Psoas muscle (tissue), 8 donors: ENCODE results near the gene NLGN1. TPM values are rescaled to one million over a fixed set of nuclear protein-coding genes. Genes with fewer than 3 reads are reported as not detected.

Source experiments
- ATAC-seq, 4 donors: fragments of 200-7000 bp; cut with Tn5 transposase; one replicate each; pipeline ENCODE4 v1.9.1; 2020; ENCODE audit warnings: moderate library complexity in 3 of 4, mild to moderate bottlenecking in 2 of 4
- DNase-seq, 2 donors: peaks; one replicate each; pipeline ENCODE4 v3.0.0-alpha.2; 2020
- H3K27ac ChIP-seq: fragments of 200-600 bp; one replicate; pipeline ENCODE4 v1.8.0; 2022
- H3K27me3 ChIP-seq, 3 donors: fragments of 200-600 bp in 1 of 3; one replicate each; pipeline versions ENCODE4 v1.6.1 to v1.8.0; 2013 to 2022; ENCODE audit warnings: low read length in 2 of 3, mild to moderate bottlenecking in 2 of 3, moderate library complexity in 1 of 3; ENCODE audit not compliant: insufficient read depth in 3 of 3
- H3K36me3 ChIP-seq, 2 donors: fragments of 200-600 bp in 1 of 2; one replicate each; pipeline versions ENCODE4 v1.6.1 to v1.8.0; 2013 to 2022; ENCODE audit warnings: low read depth in 1 of 2, mild to moderate bottlenecking in 1 of 2, moderate library complexity in 1 of 2; ENCODE audit not compliant: insufficient read depth in 1 of 2
- H3K4me1 ChIP-seq: fragments of 200-600 bp; one replicate; pipeline ENCODE4 v1.8.0; 2022
- H3K4me3 ChIP-seq: fragments of 200-600 bp; one replicate; pipeline ENCODE4 v1.8.0; 2022; ENCODE audit warnings: mild to moderate bottlenecking
- H3K9me3 ChIP-seq: fragments of 200-600 bp; one replicate; pipeline ENCODE4 v1.8.0; 2022
- CTCF ChIP-seq: fragments of 200-600 bp; IDR thresholded peaks from one replicate; pipeline ENCODE4 v1.8.0; 2022; ENCODE audit warnings: antibody characterized with exemption
- WGBS, 3 donors: extraction: QIAGEN DNeasy Blood & Tissue Kit; methylation state at CpG; one replicate each; pipeline versions ENCODE4 v1.1.6 to v1.1.7; 2013; 5-methylcytosine and 5-hydroxymethylcytosine counted together
- intact Hi-C, 2 donors: fragments of 100-400 bp; cut with DNase I; formaldehyde crosslinking; loops; one replicate each; pipeline versions ENCODE4 v1.11.0 to v1.14.2; 2022
- polyA plus RNA-seq, 3 donors: library from polyadenylated mRNA; stranded (reverse); fragments of 200-250 nt; gene quantifications; one replicate each; pipeline ENCODE4 v1.2.3, GENCODE V29; 2013
- total RNA-seq, 4 donors: library from RNA; stranded (reverse); fragmentation: NEBNext Ultra II Directional in 2 of 4; extraction: Animal tissue kit (Norgen Biotek cat#: 25700) in 2 of 4; gene quantifications; one replicate each; pipeline versions ENCODE4 v1.2.1 to v1.2.4, GENCODE V29; 2021 to 2023
- donor health status: healthy with polysubstance abuse.
- donor health status: DM: no; HTN: no; CAD: no; lungs with moderate emphysema.
- donor health status: Bipolar disorder and iron deficiency.
- donor health status: healthy.
- donor health status: DM: yes; HTN: yes; CAD: no.
- donor health status: DM: no; HTN: no; CAD: no.
- donor health status: DM: no; HTN: no; CAD: no.
- donor health status: DM: yes; HTN: yes; CAD: no.

Gene NLGN1
- total and polyA plus RNA-seq, 7 donors, result 0.04 to 1.0 (median 0.54) TPM

GRCh38 chr3:173893066-173893465, 495.5 kb downstream of the NLGN1 start:
- no peak for TF ChIP-seq CTCF
- Histone ChIP-seq H3K4me3 (no peak overlapping the region), H3K36me3 (no peaks in the 10 kb centered on the region), H3K27ac (no peak overlapping the region), H3K27me3 (no peaks in the 10 kb centered on the region), H3K9me3 (no peaks in the 10 kb centered on the region), H3K4me1 (no peaks in the 10 kb centered on the region)
- DNase-seq (no peak), ATAC-seq (no peak)
- WGBS, 3 donors, result 90% methylated on average over 4 of the region's 4 CpGs
- intact Hi-C loops, result no loop called here

GRCh38 chr3:173893835-173894234, 496.3 kb downstream of the NLGN1 start:
- TF ChIP-seq CTCF, result no peak
- DNase-seq (no peak), ATAC-seq (no peak)

GRCh38 chr3:173897631-173898030, 500.1 kb downstream of the NLGN1 start:
- intact Hi-C loops, result no loop called here
- TF ChIP-seq CTCF, result no peak
- Histone ChIP-seq H3K9me3 (no peaks in the 10 kb centered on the region), H3K27ac (no peak overlapping the region), H3K36me3 (no peaks in the 10 kb centered on the region), H3K4me3 (no peak overlapping the region), H3K27me3 (no peaks in the 10 kb centered on the region), H3K4me1 (no peaks in the 10 kb centered on the region)
- DNase-seq (no peak), ATAC-seq (no peak)

More at GRCh38 chr3:173893835-173894234, 496.3 kb downstream of the NLGN1 start:
- WGBS, 3 donors, result 83 to 86% (median 83%) methylated on average over 2 of the region's 2 CpGs
- Histone ChIP-seq H3K27me3 (no peaks in the 10 kb centered on the region), H3K36me3 (no peaks in the 10 kb centered on the region), H3K4me3 (no peak overlapping the region), H3K9me3 (no peaks in the 10 kb centered on the region), H3K4me1 (no peaks in the 10 kb centered on the region), H3K27ac (no peak overlapping the region)
- intact Hi-C loops, result no loop called here

GRCh38 chr3:173901649-173902048, 504.1 kb downstream of the NLGN1 start:
- Histone ChIP-seq H3K36me3 (no peaks in the 10 kb centered on the region), H3K27ac (no peak overlapping the region), H3K9me3 (no peaks in the 10 kb centered on the region), H3K4me1 (no peaks in the 10 kb centered on the region), H3K27me3 (no peaks in the 10 kb centered on the region), H3K4me3 (no peak overlapping the region)
- DNase-seq (no peak), ATAC-seq (no peak)
- intact Hi-C loops, result no loop called here
- no peak for TF ChIP-seq CTCF
- 45 to 59% (median 56%) methylated on average over 2 of the region's 2 CpGs for WGBS, 3 donors

- H3K27ac ChIP-seq, result no peak overlapping the region
- no peaks in the 10 kb centered on the region for H3K27me3 ChIP-seq
- ATAC-seq (no peak), DNase-seq (no peak)
- H3K9me3 ChIP-seq, result no peaks in the 10 kb centered on the region
- no peaks in the 10 kb centered on the region for H3K4me1 ChIP-seq
- whole genome bisulfite sequencing, 3 donors, result 91 to 98% (median 98%) methylated on average over 1 of the region's 1 CpG
- intact Hi-C loops, result no loop called here
- H3K36me3 ChIP-seq, result no peaks in the 10 kb centered on the region
- no peak for TF ChIP-seq CTCF
- H3K4me3 ChIP-seq, result no peak overlapping the region
Observed at GRCh38 chr3:173902401-173902800, 504.9 kb downstream of the NLGN1 start.
